HG03064 (cell line): ENCODE measurements around the gene ADAMTS2.
"Not testable (repeated sequence)": the region's sequence is repeated elsewhere in the genome, so short reads cannot be mapped to it uniquely, and the experiment has no call there.

ENCODE experiments used
- ATAC-seq: cut with Tn5 transposase; IDR thresholded peaks from one replicate; pipeline ENCODE4 v1.9.1; 2021; ENCODE audit warnings: low read depth; ENCODE audit not compliant: unreplicated experiment

The ADAMTS2 gene

GRCh38 chr5:179222246-179223017 is 122.8 kb downstream of the ADAMTS2 start:
- no peak for ATAC-seq

GRCh38 chr5:179221877-179222220 is 123.4 kb downstream of the ADAMTS2 start:
- no peak for ATAC-seq

GRCh38 chr5:179221196-179221876 is 123.9 kb downstream of the ADAMTS2 start:
- ATAC-seq = no peak

GRCh38 chr5:179220716-179221115 is 124.5 kb downstream of the ADAMTS2 start:
- ATAC-seq = no peak

- no peak for ATAC-seq
Measured at GRCh38 chr5:179219661-179220620, 125.3 kb downstream of the ADAMTS2 start.

GRCh38 chr5:179218943-179219330 is 126.3 kb downstream of the ADAMTS2 start:
- no peak for ATAC-seq

GRCh38 chr5:179217956-179218942 is 127.0 kb downstream of the ADAMTS2 start:
- ATAC-seq = no peak

- no peak for ATAC-seq
Measured at GRCh38 chr5:179217356-179217755, 127.9 kb downstream of the ADAMTS2 start.

- ATAC-seq = not testable (repeated sequence)
Measured at GRCh38 chr5:179216381-179216780, 128.9 kb downstream of the ADAMTS2 start.

- no peak for ATAC-seq
Measured at GRCh38 chr5:179215576-179215975, 129.7 kb downstream of the ADAMTS2 start.

- no peak for ATAC-seq
Measured at GRCh38 chr5:179214678-179215077, 130.6 kb downstream of the ADAMTS2 start.

- ATAC-seq = no peak
Measured at GRCh38 chr5:179212870-179213269, 132.4 kb downstream of the ADAMTS2 start.

- ATAC-seq = no peak
Measured at GRCh38 chr5:179211631-179212030, 133.6 kb downstream of the ADAMTS2 start.

GRCh38 chr5:179211068-179211467 is 134.2 kb downstream of the ADAMTS2 start:
- ATAC-seq = no peak

GRCh38 chr5:179210478-179210877 is 134.8 kb downstream of the ADAMTS2 start:
- no peak for ATAC-seq

- ATAC-seq = no peak
Measured at GRCh38 chr5:179209359-179210150, 135.7 kb downstream of the ADAMTS2 start.

GRCh38 chr5:179208706-179209358 is 136.4 kb downstream of the ADAMTS2 start:
- no peak for ATAC-seq

GRCh38 chr5:179207920-179208705 is 137.1 kb downstream of the ADAMTS2 start:
- ATAC-seq = no peak
